Ishikawa (cell line): ENCODE data around the gene LRRC70.

Experiments used
- CREB1 ChIP-seq: IDR thresholded peaks from 2 replicates; pipeline ENCODE4 v1.6.1; 2012; ENCODE audit warnings: low read depth
- EP300 ChIP-seq: IDR thresholded peaks from 2 replicates; pipeline ENCODE4 v1.6.1; 2012; ENCODE audit warnings: borderline replicate concordance
- RAD21 ChIP-seq: IDR thresholded peaks from 2 replicates; pipeline ENCODE4 v1.6.1; 2012; ENCODE audit warnings: low read depth

- TF ChIP-seq EP300: no peak
- no peak for TF ChIP-seq CREB1
- TF ChIP-seq RAD21: no peak
Measured at GRCh38 chr5:62608529-62609511, 30.2 kb downstream of the LRRC70 start.
